ENCODE measurements around the gene DDN.

- TF ChIP-seq EP300 (IDR thresholded peaks at IDR 0.05) (no peak), CTCF (IDR thresholded peaks at IDR 0.05) (no peak), POLR2A (IDR thresholded peaks at IDR 0.05) (no peak)
These were observed 23.5 kb upstream of the DDN start for GRCh38 chr12:49022558-49023178.
